NCI-H2029 treated with DMSO at 0.1 percent for 48 hours (cell line): ENCODE data around the gene YJU2.

Source experiments
- DNase-seq: peaks from one replicate; lab custom pipeline; 2025; lab: John Stamatoyannopoulos, UW

The YJU2 gene

GRCh38 chr19:4298810-4299550 lies 52.1 kb downstream of the YJU2 start:
- no peak for DNase-seq

- DNase-seq: no peak
These were observed 53.7 kb downstream of the YJU2 start for GRCh38 chr19:4300589-4300988.

- no peak for DNase-seq
These were observed 54.8 kb downstream of the YJU2 start for GRCh38 chr19:4301590-4302242.

GRCh38 chr19:4302243-4302640 lies 55.4 kb downstream of the YJU2 start, which contains the start of gene TMIGD2:
Gene TMIGD2, minus strand, starts transcription at chr19:4302389. Its CDS starts 4 bp downstream, at chr19:4302385.
- no peak for DNase-seq

- DNase-seq: no peak
These were observed 57.1 kb downstream of the YJU2 start for GRCh38 chr19:4303819-4304537.

GRCh38 chr19:4304538-4305256 lies 57.8 kb downstream of the YJU2 start, which contains the start of gene FSD1:
Gene FSD1, plus strand, starts transcription at chr19:4304598. Its CDS starts 149 bp downstream, at chr19:4304747.
- no peak for DNase-seq

- no peak for DNase-seq
These were observed 58.4 kb downstream of the YJU2 start for GRCh38 chr19:4305257-4305612.

- DNase-seq: no peak
These were observed 58.8 kb downstream of the YJU2 start for GRCh38 chr19:4305659-4306058.

- no peak for DNase-seq
These were observed 63.6 kb downstream of the YJU2 start for GRCh38 chr19:4310247-4311121.

GRCh38 chr19:4313847-4314490 lies 67.1 kb downstream of the YJU2 start:
- DNase-seq: no peak

GRCh38 chr19:4316956-4317355 lies 70.1 kb downstream of the YJU2 start:
- no peak for DNase-seq

GRCh38 chr19:4318460-4318859 lies 71.6 kb downstream of the YJU2 start:
- no peak for DNase-seq
